SK-N-MC (cell line): ENCODE measurements around the gene MGAT5.

Experiments
- EZH2 ChIP-seq: fragments of 200-600 bp; sonication (generic); IDR thresholded peaks from one replicate; pipeline ENCODE4 v1.6.1; 2017; ENCODE audit warnings: antibody characterized with exemption
- POLR2AphosphoS5 ChIP-seq: IDR thresholded peaks from 2 replicates; pipeline ENCODE4 v1.6.1; 2012; ENCODE audit warnings: mild to moderate bottlenecking, low read depth, low read length, borderline replicate concordance

DNA sequence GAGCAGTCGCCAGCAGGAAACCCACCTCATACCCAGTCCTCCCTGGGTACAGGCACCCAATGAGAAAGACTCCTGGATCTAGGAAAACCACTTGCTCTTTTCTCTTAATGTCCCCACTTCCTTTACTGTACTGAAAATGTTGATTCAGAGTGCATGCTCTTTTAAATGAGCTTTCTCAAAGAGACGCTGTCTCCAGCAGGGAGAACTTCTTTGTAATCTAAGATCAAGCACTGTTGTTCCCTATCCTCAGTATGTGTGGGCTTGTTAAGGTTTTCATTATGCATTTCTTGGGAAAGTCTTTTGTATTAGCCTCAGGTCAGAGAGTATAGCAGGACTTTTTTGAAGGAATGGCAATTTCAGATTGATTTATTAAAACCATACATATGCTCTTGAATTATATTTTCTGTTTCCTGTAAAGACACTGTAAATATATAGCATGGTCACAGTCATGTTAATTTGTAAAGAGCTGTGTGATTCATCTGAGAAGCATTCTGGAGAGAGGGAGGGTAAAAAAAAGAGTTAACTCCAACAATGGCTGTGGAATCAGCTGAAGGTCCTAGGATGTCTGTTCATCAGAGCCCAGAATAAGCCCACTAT lies 178.1 kb downstream of the MGAT5 start:
- no peak for TF ChIP-seq POLR2AphosphoS5
- no peak for TF ChIP-seq EZH2
